Left lung (tissue), 10 donors: ENCODE data around the gene KIRREL3. TPM values are rescaled to one million over a fixed set of nuclear protein-coding genes. Genes with fewer than 3 reads are reported as not detected.

Experiments
- ATAC-seq: fragments of 200-7000 bp; cut with Tn5 transposase; one replicate; pipeline ENCODE4 v1.9.1; 2020; ENCODE audit warnings: moderate library complexity
- DNase-seq, 4 donors: peaks; one replicate each; pipeline ENCODE4 v3.0.0-alpha.2; 2013 to 2020
- H3K27ac ChIP-seq, 2 donors: fragments of 200-600 bp; sonication (generic) in 1 of 2; one replicate each; pipeline versions ENCODE4 v1.5.0 to v1.8.0; 2020 to 2021
- H3K27me3 ChIP-seq, 2 donors: fragments of 200-600 bp; sonication (generic) in 1 of 2; one replicate each; pipeline versions ENCODE4 v1.5.0 to v1.8.0; 2020 to 2021
- H3K36me3 ChIP-seq, 2 donors: fragments of 200-600 bp; sonication (generic) in 1 of 2; one replicate each; pipeline versions ENCODE4 v1.5.0 to v1.8.0; 2020 to 2021
- H3K4me1 ChIP-seq, 2 donors: fragments of 200-600 bp; one replicate each; pipeline ENCODE4 v1.8.0; 2021
- H3K4me3 ChIP-seq, 2 donors: fragments of 200-600 bp; sonication (generic) in 1 of 2; one replicate each; pipeline versions ENCODE4 v1.5.0 to v1.8.0; 2020 to 2021; ENCODE audit warnings: mild to moderate bottlenecking in 1 of 2
- H3K9me3 ChIP-seq, 2 donors: fragments of 200-600 bp; sonication (generic) in 1 of 2; one replicate each; pipeline versions ENCODE4 v1.5.0 to v1.8.0; 2020 to 2021
- CTCF ChIP-seq, 2 donors: fragments of 200-600 bp; sonication (generic) in 1 of 2; IDR thresholded peaks; one replicate each; pipeline versions ENCODE4 v1.5.0 to v1.8.0; 2021; ENCODE audit warnings: antibody characterized with exemption in 2 of 2
- intact Hi-C, 2 donors: fragments of 100-400 bp; cut with DNase I; formaldehyde crosslinking; loops; one replicate each; pipeline versions ENCODE4 v1.11.2 to v1.14.2; 2022
- polyA plus RNA-seq, 6 donors: library from polyadenylated mRNA; unstranded; fragments of 120-200 nt; gene quantifications; one replicate each; pipeline ENCODE4 v1.2.1, GENCODE V29; 2013; ENCODE audit not compliant: insufficient read length in 6 of 6
- total RNA-seq, 2 donors: library from RNA; stranded (reverse); fragmentation: NEBNext Ultra II Directional; extraction: Animal tissue kit (Norgen Biotek cat#: 25700); gene quantifications; one replicate each; pipeline ENCODE4 v1.2.1, GENCODE V29; 2021
- donor health status: DM: no; HTN: yes; CAD: no.
- donor health status: DM: no; HTN: no; CAD: no.

Gene KIRREL3
- total and polyA plus RNA-seq, 8 donors: 1.6 to 2.5 (median 2.0) TPM; not detected in 2

- no peak for ATAC-seq
- no peaks in the 10 kb centered on the region for H3K36me3 ChIP-seq
- H3K27ac ChIP-seq: no peak overlapping the region
- intact Hi-C loops: no loop called here
- TF ChIP-seq CTCF (IDR thresholded peaks at IDR 0.05): no peak
- no peaks in the 10 kb centered on the region for H3K4me1 ChIP-seq
- H3K27me3 ChIP-seq: no peaks in the 10 kb centered on the region
- no peak overlapping the region for H3K4me3 ChIP-seq
- DNase-seq: no peak
- H3K9me3 ChIP-seq: no peaks in the 10 kb centered on the region
Observed at GRCh38 chr11:126630893-126631798, 369.4 kb downstream of the KIRREL3 start.

GRCh38 chr11:126630488-126630887 is 370.1 kb downstream of the KIRREL3 start:
- TF ChIP-seq CTCF (IDR thresholded peaks at IDR 0.05): no peak
- no peak for ATAC-seq
- Histone ChIP-seq H3K27me3 (no peaks in the 10 kb centered on the region), H3K9me3 (no peaks in the 10 kb centered on the region), H3K36me3 (no peaks in the 10 kb centered on the region), H3K27ac (no peak overlapping the region), H3K4me1 (no peaks in the 10 kb centered on the region), H3K4me3 (no peak overlapping the region)
- intact Hi-C loops: no loop called here
- no peak for DNase-seq

GRCh38 chr11:126628790-126629621 is 371.6 kb downstream of the KIRREL3 start:
- H3K27ac ChIP-seq: no peak overlapping the region
- intact Hi-C loops: no loop called here
- peak; percentile 51 for ATAC-seq
- no peak for TF ChIP-seq CTCF (IDR thresholded peaks at IDR 0.05)
- no peak overlapping the region for H3K4me3 ChIP-seq
- no peaks in the 10 kb centered on the region for H3K4me1 ChIP-seq
- no peaks in the 10 kb centered on the region for H3K36me3 ChIP-seq
- no peaks in the 10 kb centered on the region for H3K9me3 ChIP-seq
- H3K27me3 ChIP-seq: no peaks in the 10 kb centered on the region
- no peak for DNase-seq

GRCh38 chr11:126628450-126628789 is 372.1 kb downstream of the KIRREL3 start:
- ATAC-seq: no peak
- no peak overlapping the region for H3K27ac ChIP-seq
- TF ChIP-seq CTCF (IDR thresholded peaks at IDR 0.05): no peak
- no peaks in the 10 kb centered on the region for H3K27me3 ChIP-seq
- intact Hi-C loops: no loop called here
- no peaks in the 10 kb centered on the region for H3K4me1 ChIP-seq
- H3K36me3 ChIP-seq: no peaks in the 10 kb centered on the region
- H3K9me3 ChIP-seq: no peaks in the 10 kb centered on the region
- no peak overlapping the region for H3K4me3 ChIP-seq
- no peak for DNase-seq

GRCh38 chr11:126627421-126627820 is 373.1 kb downstream of the KIRREL3 start:
- ATAC-seq: no peak
- Histone ChIP-seq H3K4me3 (no peak overlapping the region), H3K27me3 (no peaks in the 10 kb centered on the region), H3K27ac (no peak overlapping the region), H3K4me1 (no peaks in the 10 kb centered on the region), H3K36me3 (no peaks in the 10 kb centered on the region), H3K9me3 (no peaks in the 10 kb centered on the region)
- intact Hi-C loops: no loop called here
- DNase-seq: no peak
- TF ChIP-seq CTCF (IDR thresholded peaks at IDR 0.05): no peak
